Measurements from ENCODE around the gene SSR4.

Gene SSR4

GRCh38 chrX:153766098-153766817 lies 28.2 kb upstream of the SSR4 start:
- H3K27ac Mint-ChIP-seq, result no peak overlapping the region
- ATAC-seq (peak; percentile 90), DNase-seq (peak; percentile 54)
- H3K9me3 Mint-ChIP-seq, result no peaks in the 10 kb centered on the region
- no peaks in the 10 kb centered on the region for H3K27me3 Mint-ChIP-seq
- H3K4me1 Mint-ChIP-seq, result peaks cover 17% of the 10 kb centered on the region
- no peaks in the 10 kb centered on the region for H3K36me3 Mint-ChIP-seq (ENCODE audit: low read depth)
- H3K4me3 Mint-ChIP-seq, result peak overlapping the region; percentile 59

GRCh38 chrX:153766871-153767673 lies 27.4 kb upstream of the SSR4 start:
- ATAC-seq, result no peak
- Mint-ChIP-seq H3K9me3 (no peaks in the 10 kb centered on the region), H3K36me3 (ENCODE audit: low read depth) (no peaks in the 10 kb centered on the region), H3K4me3 (no peak overlapping the region), H3K4me1 (peaks cover 17% of the 10 kb centered on the region), H3K27ac (no peak overlapping the region), H3K27me3 (no peaks in the 10 kb centered on the region)
- no peak for DNase-seq

- Mint-ChIP-seq H3K27me3 (no peaks in the 10 kb centered on the region), H3K9me3 (no peaks in the 10 kb centered on the region), H3K27ac (no peak overlapping the region), H3K36me3 (ENCODE audit: low read depth) (no peaks in the 10 kb centered on the region), H3K4me1 (peaks cover 17% of the 10 kb centered on the region), H3K4me3 (no peak overlapping the region)
- no peak for ATAC-seq
- no peak for DNase-seq
Observed at GRCh38 chrX:153767674-153768055, 26.8 kb upstream of the SSR4 start.

- H3K4me3 Mint-ChIP-seq, result no peak overlapping the region
- H3K4me1 Mint-ChIP-seq, result peaks cover 17% of the 10 kb centered on the region
- ATAC-seq (no peak), DNase-seq (no peak)
- H3K9me3 Mint-ChIP-seq, result no peaks in the 10 kb centered on the region
- no peaks in the 10 kb centered on the region for H3K36me3 Mint-ChIP-seq (ENCODE audit: low read depth)
- no peaks in the 10 kb centered on the region for H3K27me3 Mint-ChIP-seq
- H3K27ac Mint-ChIP-seq, result no peak overlapping the region
Observed at GRCh38 chrX:153768311-153769157, 25.9 kb upstream of the SSR4 start.

- Mint-ChIP-seq H3K27me3 (no peaks in the 10 kb centered on the region), H3K4me3 (no peak overlapping the region), H3K4me1 (peaks cover 13% of the 10 kb centered on the region), H3K9me3 (no peaks in the 10 kb centered on the region), H3K27ac (no peak overlapping the region), H3K36me3 (ENCODE audit: low read depth) (no peaks in the 10 kb centered on the region)
- ATAC-seq (no peak), DNase-seq (no peak)
Observed at GRCh38 chrX:153769158-153769864, 25.2 kb upstream of the SSR4 start.

- Mint-ChIP-seq H3K36me3 (ENCODE audit: low read depth) (no peaks in the 10 kb centered on the region), H3K27me3 (no peaks in the 10 kb centered on the region), H3K4me1 (peaks cover 13% of the 10 kb centered on the region), H3K4me3 (no peak overlapping the region), H3K27ac (no peak overlapping the region), H3K9me3 (no peaks in the 10 kb centered on the region)
- DNase-seq (no peak), ATAC-seq (no peak)
Observed at GRCh38 chrX:153769865-153770600, 24.4 kb upstream of the SSR4 start.

- Mint-ChIP-seq H3K4me1 (peaks cover 13% of the 10 kb centered on the region), H3K27me3 (no peaks in the 10 kb centered on the region), H3K9me3 (no peaks in the 10 kb centered on the region), H3K27ac (no peak overlapping the region), H3K36me3 (ENCODE audit: low read depth) (no peaks in the 10 kb centered on the region), H3K4me3 (no peak overlapping the region)
- no peak for ATAC-seq
- DNase-seq, result no peak
Observed at GRCh38 chrX:153770601-153771414, 23.7 kb upstream of the SSR4 start.

GRCh38 chrX:153771415-153772315 lies 22.8 kb upstream of the SSR4 start:
- Mint-ChIP-seq H3K36me3 (ENCODE audit: low read depth) (no peaks in the 10 kb centered on the region), H3K4me1 (peaks cover 6% of the 10 kb centered on the region), H3K27ac (no peak overlapping the region), H3K27me3 (no peaks in the 10 kb centered on the region), H3K9me3 (no peaks in the 10 kb centered on the region), H3K4me3 (no peak overlapping the region)
- ATAC-seq (no peak), DNase-seq (no peak)

- no peaks in the 10 kb centered on the region for H3K27me3 Mint-ChIP-seq
- H3K27ac Mint-ChIP-seq, result no peak overlapping the region
- DNase-seq (no peak), ATAC-seq (no peak)
- no peaks in the 10 kb centered on the region for H3K9me3 Mint-ChIP-seq
- H3K4me3 Mint-ChIP-seq, result no peak overlapping the region
- no peaks in the 10 kb centered on the region for H3K36me3 Mint-ChIP-seq (ENCODE audit: low read depth)
- peaks cover 3% of the 10 kb centered on the region for H3K4me1 Mint-ChIP-seq
Observed at GRCh38 chrX:153772316-153773217, 21.9 kb upstream of the SSR4 start.

GRCh38 chrX:153773218-153773611 lies 21.3 kb upstream of the SSR4 start:
- H3K27me3 Mint-ChIP-seq, result no peaks in the 10 kb centered on the region
- H3K9me3 Mint-ChIP-seq, result no peaks in the 10 kb centered on the region
- ATAC-seq, result no peak
- no peak overlapping the region for H3K27ac Mint-ChIP-seq
- H3K4me3 Mint-ChIP-seq, result no peak overlapping the region
- H3K36me3 Mint-ChIP-seq (ENCODE audit: low read depth), result no peaks in the 10 kb centered on the region
- H3K4me1 Mint-ChIP-seq, result no peaks in the 10 kb centered on the region
- DNase-seq, result no peak

GRCh38 chrX:153773741-153774575 lies 20.5 kb upstream of the SSR4 start:
- ATAC-seq (no peak), DNase-seq (no peak)
- H3K4me3 Mint-ChIP-seq, result no peak overlapping the region
- no peak overlapping the region for H3K27ac Mint-ChIP-seq
- no peaks in the 10 kb centered on the region for H3K27me3 Mint-ChIP-seq
- H3K36me3 Mint-ChIP-seq (ENCODE audit: low read depth), result no peaks in the 10 kb centered on the region
- H3K9me3 Mint-ChIP-seq, result no peaks in the 10 kb centered on the region
- H3K4me1 Mint-ChIP-seq, result no peaks in the 10 kb centered on the region
